Type B pancreatic cell (in vitro differentiated cells): Measurements from ENCODE around the gene MALRD1. TPM values are rescaled to one million over a fixed set of nuclear protein-coding genes. Genes with fewer than 3 reads are reported as not detected.

Experiments
- DNase-seq: peaks from one replicate; pipeline ENCODE4 v3.0.0; 2021; ENCODE audit warnings: mixed read lengths; ENCODE audit not compliant: unreplicated experiment; ENCODE audit errors: extremely low spot score
- H3K27ac Mint-ChIP-seq: 2 replicates; pipeline ENCODE4 v1.8.0; 2021; ENCODE audit warnings: mild to moderate bottlenecking, mixed read lengths
- H3K27me3 Mint-ChIP-seq: 2 replicates; pipeline ENCODE4 v1.8.0; 2021; ENCODE audit warnings: mixed read lengths
- H3K36me3 Mint-ChIP-seq: 2 replicates; pipeline ENCODE4 v1.8.0; 2021; ENCODE audit warnings: mixed read lengths
- H3K4me1 Mint-ChIP-seq: one replicate; pipeline ENCODE4 v1.8.0; 2021; ENCODE audit warnings: mixed read lengths; ENCODE audit not compliant: unreplicated experiment
- H3K4me3 Mint-ChIP-seq: 2 replicates; pipeline ENCODE4 v1.8.0; 2021; ENCODE audit warnings: mild to moderate bottlenecking, mixed read lengths
- H3K9me3 Mint-ChIP-seq: 2 replicates; pipeline ENCODE4 v1.8.0; 2021; ENCODE audit warnings: mixed read lengths
- total RNA-seq: library from RNA; stranded (reverse); gene quantifications from 2 replicates; pipeline ENCODE4 v1.2.1, GENCODE V29; 2021; ENCODE audit warnings: low replicate concordance
- TF ChIP-seq, protein P1 (sequence below): fragments of 200-600 bp; sonication (generic); conservative IDR thresholded peaks from 2 replicates; pipeline ENCODE4 v1.5.0; 2021; ENCODE audit warnings: antibody characterized with exemption, mild to moderate bottlenecking

MALRD1 gene
- total RNA-seq, 1 donor from 2014 or later, result 1.4 TPM

DNA sequence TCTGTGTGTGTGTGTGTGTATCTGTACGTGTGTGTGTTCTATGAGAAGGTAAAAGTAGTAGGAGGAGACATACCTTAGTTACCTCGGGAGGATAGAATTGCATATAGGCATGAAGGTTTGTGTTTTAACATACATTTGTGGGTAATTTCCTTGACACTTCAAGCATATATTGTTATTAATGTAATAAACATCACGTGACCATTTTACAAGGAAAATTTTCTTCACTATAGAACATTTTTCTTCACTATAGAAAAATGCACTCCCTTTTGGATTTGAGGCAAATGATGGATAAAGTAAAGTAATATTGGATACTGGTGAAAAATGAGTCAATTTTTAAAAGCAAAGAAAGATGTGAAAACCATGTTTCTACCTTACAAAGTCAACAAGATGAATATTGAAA, 640.6 kb downstream of the MALRD1 start:
- H3K4me3 Mint-ChIP-seq, result no peak overlapping the region

DNA sequence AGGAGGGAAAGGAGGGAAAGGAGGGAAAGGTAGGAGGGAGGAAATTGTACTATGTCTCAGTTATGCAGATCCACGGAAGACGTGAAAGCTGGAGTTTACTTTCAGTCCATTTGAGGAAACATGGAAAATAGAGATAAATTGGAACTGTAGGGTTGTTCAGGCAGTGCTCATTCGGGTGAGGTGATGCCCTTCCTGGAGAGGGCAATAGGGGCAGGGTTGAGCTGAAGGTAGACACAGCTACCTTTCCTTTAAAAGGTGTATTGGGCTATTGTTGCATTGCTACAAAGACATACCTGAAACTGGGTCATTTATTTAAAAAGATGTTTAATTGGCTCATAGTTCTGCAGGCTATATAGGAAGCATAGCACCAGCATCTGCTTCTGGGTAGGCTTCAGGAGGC, 650.7 kb downstream of the MALRD1 start:
- Mint-ChIP-seq H3K4me3 (no peak overlapping the region), H3K27me3 (no peaks in the 10 kb centered on the region), H3K9me3 (no peaks in the 10 kb centered on the region), H3K27ac (no peak overlapping the region), H3K4me1 (no peaks in the 10 kb centered on the region), H3K36me3 (no peaks in the 10 kb centered on the region)
- TF ChIP-seq, protein P1, sequence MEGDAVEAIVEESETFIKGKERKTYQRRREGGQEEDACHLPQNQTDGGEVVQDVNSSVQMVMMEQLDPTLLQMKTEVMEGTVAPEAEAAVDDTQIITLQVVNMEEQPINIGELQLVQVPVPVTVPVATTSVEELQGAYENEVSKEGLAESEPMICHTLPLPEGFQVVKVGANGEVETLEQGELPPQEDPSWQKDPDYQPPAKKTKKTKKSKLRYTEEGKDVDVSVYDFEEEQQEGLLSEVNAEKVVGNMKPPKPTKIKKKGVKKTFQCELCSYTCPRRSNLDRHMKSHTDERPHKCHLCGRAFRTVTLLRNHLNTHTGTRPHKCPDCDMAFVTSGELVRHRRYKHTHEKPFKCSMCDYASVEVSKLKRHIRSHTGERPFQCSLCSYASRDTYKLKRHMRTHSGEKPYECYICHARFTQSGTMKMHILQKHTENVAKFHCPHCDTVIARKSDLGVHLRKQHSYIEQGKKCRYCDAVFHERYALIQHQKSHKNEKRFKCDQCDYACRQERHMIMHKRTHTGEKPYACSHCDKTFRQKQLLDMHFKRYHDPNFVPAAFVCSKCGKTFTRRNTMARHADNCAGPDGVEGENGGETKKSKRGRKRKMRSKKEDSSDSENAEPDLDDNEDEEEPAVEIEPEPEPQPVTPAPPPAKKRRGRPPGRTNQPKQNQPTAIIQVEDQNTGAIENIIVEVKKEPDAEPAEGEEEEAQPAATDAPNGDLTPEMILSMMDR, result no peak
- no peak for DNase-seq

More for the DNA sequence above, 640.6 kb downstream of the MALRD1 start:
- peaks cover 10% of the 10 kb centered on the region for H3K4me1 Mint-ChIP-seq
- DNase-seq, result no peak
- TF ChIP-seq, protein P1, result no peak
- no peaks in the 10 kb centered on the region for H3K9me3 Mint-ChIP-seq
- no peaks in the 10 kb centered on the region for H3K36me3 Mint-ChIP-seq
- no peak overlapping the region for H3K27ac Mint-ChIP-seq
- no peaks in the 10 kb centered on the region for H3K27me3 Mint-ChIP-seq

DNA sequence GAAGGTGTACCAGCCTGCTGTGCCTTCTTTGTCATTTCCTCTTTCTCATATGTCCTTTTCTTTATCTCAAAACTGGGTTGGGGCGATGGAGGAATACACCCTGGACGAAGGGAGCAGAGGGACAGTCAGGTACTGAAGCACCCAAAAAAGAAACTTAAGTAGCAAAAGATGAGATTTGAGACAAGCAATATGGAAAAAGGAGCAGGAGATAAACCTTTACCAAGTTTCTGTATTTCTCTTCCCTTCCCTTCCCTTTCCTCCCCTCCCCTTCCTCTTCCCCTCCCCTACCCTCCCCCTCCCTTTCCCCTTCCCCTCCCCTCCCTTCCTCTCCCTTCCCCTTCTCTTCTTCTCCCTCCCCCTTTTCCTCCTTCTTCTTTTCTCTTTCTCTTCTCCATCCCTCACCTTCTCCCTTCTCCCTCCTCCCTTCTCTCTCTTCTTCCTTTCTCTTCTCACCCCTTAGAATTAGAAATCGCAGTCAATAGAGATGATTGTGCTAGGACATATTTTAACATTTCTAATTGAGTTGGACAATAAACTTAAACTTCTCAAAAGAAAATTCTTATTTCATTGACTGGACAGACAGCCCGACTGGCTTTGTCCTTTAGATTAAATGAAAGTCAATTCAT, 652.9 kb downstream of the MALRD1 start:
- Mint-ChIP-seq H3K36me3 (no peaks in the 10 kb centered on the region), H3K27ac (no peak overlapping the region), H3K4me3 (no peak overlapping the region), H3K4me1 (no peaks in the 10 kb centered on the region), H3K27me3 (no peaks in the 10 kb centered on the region), H3K9me3 (no peaks in the 10 kb centered on the region)
- no peak for DNase-seq
- TF ChIP-seq, protein P1, result no peak

DNA sequence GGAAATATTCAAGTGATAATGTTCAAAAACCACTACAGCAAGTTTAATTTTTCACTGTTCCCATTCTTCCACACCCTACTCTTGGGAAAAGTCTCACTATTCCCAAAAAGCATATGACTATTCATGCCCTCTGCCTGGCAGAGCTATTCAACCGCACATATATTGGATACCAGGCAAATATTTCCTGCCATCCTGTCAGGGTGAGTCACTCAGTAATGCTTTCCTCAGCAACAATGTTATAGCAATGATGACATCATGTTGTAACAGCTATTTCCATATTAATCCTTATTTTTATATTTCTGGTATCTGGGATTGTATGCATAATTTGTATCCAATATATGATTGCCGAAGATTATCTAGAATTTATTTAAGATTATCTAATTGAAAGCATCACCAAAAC, 653.6 kb downstream of the MALRD1 start:
- no peaks in the 10 kb centered on the region for H3K4me1 Mint-ChIP-seq
- H3K9me3 Mint-ChIP-seq, result no peaks in the 10 kb centered on the region
- no peaks in the 10 kb centered on the region for H3K27me3 Mint-ChIP-seq
- no peak for DNase-seq
- H3K27ac Mint-ChIP-seq, result no peak overlapping the region
- H3K36me3 Mint-ChIP-seq, result no peaks in the 10 kb centered on the region
- TF ChIP-seq, protein P1, result no peak
- no peak overlapping the region for H3K4me3 Mint-ChIP-seq

DNA sequence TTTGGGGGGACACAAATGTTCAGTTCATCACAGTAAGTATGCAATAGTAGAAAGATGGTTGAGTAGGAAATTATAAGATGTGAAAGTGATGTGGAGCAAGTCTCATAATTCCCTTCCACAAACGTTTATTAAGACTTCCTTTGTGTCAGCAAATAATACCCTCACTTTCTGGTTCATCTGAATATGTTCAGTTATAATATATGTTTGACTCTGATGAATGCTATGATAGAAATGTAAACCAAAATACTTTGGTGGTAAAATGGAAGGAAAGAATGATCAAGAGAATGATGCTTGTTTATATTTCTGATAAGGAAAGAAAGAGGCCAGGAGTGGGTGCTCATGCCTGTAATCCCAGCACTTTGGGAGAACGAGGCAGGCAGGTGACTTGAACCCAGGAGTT, 655.9 kb downstream of the MALRD1 start:
- Mint-ChIP-seq H3K36me3 (no peaks in the 10 kb centered on the region), H3K4me1 (no peaks in the 10 kb centered on the region), H3K27me3 (no peaks in the 10 kb centered on the region), H3K9me3 (no peaks in the 10 kb centered on the region), H3K27ac (no peak overlapping the region), H3K4me3 (no peak overlapping the region)
- DNase-seq, result no peak
- TF ChIP-seq, protein P1, result no peak

DNA sequence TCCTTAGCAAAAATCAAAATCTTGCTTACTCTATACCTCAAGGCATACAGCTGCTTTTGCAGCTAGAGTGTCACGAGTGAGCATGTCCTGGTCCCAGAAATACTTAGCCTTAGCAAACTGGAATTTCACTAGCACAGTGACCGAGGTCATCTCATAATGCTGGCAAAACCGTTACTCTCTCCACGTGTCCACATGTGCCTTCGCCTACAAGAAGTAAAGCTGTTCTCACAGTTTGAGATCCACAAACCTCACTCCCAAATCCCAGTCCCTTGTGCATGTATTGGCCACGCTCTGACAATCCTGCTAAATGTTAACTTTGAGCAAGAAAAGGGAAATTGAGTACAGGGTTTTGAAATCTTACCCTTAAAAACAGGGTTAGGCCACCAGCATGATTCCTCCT, 656.6 kb downstream of the MALRD1 start:
- Mint-ChIP-seq H3K9me3 (no peaks in the 10 kb centered on the region), H3K4me1 (no peaks in the 10 kb centered on the region), H3K4me3 (no peak overlapping the region), H3K27ac (no peak overlapping the region), H3K27me3 (no peaks in the 10 kb centered on the region), H3K36me3 (no peaks in the 10 kb centered on the region)
- TF ChIP-seq, protein P1, result no peak
- DNase-seq, result no peak
